DND-41 (cell line): Measurements from ENCODE around the gene TIMM22.
"Not testable (repeated sequence)": the region's sequence is repeated elsewhere in the genome, so short reads cannot be mapped to it uniquely, and the experiment has no call there.

Experiments used
- CTCF ChIP-seq: IDR thresholded peaks from 2 replicates; pipeline ENCODE4 v1.5.1; 2012; ENCODE audit warnings: borderline replicate concordance, low read length, moderate library complexity, mild to moderate bottlenecking; ENCODE audit not compliant: poor library complexity, severe bottlenecking; ENCODE audit errors: extremely low read depth
- EZH2 ChIP-seq: IDR thresholded peaks from 3 replicates; pipeline ENCODE4 v1.6.1; 2012; ENCODE audit warnings: borderline replicate concordance, low read depth, mild to moderate bottlenecking, moderate library complexity, low read length, inconsistent platforms; ENCODE audit not compliant: severe bottlenecking

- TF ChIP-seq CTCF, EZH2: not testable (repeated sequence)
Observed at GRCh38 chr17:995324-995723, 1.6 kb upstream of the TIMM22 start.
